GM19240 (cell line): Measurements from ENCODE around the gene ATP9B.

Experiments
- DNase-seq: peaks from one replicate; pipeline ENCODE4 v3.0.0; 2011; ENCODE audit warnings: low spot score; ENCODE audit not compliant: insufficient read length

The ATP9B gene

DNA sequence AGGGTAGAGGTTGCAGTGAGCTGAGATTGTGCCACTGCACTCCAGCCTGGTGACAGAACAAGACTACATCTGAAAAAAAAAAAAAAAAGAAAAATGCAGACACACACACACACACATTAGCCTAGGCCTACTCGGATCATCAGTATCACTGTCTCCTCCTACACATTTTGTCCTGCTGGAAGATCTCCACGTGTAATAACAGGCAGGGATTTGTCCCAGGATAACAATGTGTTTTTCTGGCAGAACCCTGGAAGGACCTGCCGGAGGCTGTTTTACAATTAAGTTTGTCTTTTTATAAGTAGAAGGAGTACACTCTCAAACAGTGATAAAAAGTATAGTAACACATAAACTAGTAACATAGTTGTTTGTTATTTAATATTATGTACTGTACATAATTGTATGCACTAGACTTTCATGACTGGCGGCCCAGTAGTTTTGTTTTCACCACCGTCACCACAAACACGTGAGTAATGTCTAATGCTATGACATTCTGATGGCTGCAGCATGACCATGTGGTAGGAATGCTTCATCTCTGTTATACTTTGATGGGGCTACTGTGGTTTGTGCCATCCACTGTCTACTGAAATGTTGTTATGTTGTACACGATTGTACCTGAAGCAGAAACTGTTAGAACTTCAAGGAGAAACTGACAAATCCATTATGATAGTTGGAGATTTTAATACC is 130.6 kb downstream of the ATP9B start:
- DNase-seq = no peak

DNA sequence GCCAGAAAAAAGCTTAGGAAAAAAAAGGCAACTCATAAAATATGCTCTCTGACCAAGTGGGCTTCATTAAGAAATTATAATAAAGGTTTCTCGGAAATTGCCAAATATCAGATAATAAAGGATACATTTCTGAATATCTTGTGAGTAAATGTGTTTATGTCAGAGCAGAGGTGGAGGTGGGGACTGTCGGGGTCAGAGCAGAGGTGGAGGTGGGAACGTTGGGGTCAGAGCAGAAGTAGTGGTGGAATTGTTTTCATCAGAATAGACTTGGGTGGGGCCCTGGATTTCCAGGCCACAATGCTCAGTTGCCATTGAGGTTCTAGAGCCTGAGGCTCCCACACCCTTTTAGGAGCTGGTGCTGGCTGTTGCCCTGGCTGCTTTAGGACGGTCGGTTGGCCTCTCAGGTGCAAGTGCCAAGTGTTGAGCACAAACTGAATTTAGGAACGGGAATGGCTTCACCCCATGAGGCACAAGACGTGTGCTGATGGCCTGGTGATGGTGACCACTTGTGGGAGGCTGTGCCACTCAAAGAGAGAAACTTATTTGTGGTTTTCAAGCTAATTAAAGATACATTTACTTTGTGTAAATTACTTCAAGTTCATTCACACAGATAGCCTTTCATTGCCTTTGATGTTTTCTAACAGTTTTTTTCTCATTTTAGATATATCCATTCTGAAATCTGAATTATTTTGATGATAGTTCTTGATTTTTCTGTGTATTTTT is 131.5 kb downstream of the ATP9B start:
- no peak for DNase-seq

DNA sequence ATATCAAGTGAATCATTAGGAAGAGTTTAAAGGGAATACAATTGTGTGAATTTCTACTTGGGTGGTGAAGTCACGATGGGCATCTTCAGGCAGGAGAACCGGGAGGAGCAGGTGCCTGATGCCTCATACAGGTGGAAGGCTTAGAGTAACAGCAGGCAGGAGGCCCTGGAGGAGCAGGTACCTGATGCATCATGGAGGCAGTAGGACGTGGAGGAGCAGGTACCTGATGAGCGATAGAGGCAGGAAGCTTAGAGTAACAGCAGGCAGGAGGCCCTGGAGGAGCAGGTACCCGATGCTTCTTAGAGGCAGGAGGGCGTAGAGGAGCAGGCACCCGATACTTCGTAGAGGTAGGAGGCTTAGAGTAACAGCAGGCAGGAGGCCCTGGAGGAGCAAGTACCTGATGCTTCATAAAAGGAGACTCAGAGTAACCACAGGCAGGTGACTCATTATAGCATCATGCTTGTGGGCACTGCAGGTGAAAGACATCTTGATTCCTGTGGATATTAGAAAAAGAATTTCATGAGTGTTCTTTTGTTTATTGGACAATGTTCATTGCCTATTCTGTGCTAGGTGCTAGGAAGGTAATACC is 133.9 kb downstream of the ATP9B start:
- DNase-seq = no peak

DNA sequence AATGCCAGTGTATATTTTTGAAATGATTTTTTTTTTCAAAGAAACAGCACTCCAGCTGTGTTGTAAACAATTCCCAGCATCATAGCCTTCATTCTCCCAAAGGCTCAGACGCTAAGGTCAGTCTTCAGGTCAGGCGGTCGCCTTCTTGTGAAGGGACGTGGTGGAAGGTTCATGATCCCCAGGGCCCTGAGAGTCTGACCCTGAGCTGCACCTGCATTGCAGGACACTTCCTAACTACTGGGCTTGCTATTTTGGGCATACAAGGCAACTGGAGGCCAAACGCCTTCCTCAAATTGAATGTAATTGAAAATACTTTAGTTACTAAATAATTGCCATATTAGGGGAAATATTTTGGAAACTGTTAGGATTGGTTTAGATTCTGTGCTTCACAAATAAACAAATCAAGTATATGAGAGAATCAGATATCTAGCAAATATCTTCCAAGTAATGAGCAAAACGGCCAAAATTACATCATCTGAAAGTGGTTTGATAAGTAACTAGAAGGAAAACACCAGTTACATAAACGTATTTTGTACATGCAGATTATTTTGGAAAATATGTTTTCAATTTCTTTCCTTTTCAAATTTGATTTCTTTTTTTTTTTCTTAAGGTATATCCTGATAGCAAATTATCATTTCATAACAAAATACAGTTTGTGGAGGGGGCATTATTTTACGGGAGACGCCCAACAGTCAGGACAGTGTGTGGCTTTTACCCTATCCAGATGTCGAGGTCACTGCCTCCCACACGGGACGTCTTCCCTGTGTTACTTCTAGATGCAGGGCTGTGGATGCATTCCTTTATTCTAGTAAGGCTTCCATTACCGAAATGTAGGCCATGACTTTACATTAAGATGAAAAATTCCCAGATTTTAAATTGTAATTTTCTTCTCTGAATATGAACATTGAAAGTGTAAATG is 136.0 kb downstream of the ATP9B start:
- no peak for DNase-seq

DNA sequence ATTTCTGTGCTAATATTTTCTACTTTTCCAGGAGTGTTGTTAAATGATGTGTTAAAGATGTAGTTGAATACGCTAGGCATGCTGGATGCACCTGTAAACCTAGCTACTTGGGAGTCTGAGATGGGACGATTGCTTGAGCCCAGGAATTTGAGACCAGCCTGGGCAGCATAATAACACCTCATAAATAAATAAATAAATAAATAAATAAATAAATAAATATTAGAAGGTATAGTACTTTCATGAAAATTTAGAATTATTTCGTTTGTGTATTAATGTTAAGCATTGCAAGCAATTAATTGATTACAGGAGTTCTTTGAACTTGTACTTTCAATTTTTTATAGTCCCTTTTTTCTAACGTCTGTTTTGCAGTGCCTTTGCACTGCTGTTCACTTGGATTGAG is 137.2 kb downstream of the ATP9B start:
- DNase-seq = no peak

DNA sequence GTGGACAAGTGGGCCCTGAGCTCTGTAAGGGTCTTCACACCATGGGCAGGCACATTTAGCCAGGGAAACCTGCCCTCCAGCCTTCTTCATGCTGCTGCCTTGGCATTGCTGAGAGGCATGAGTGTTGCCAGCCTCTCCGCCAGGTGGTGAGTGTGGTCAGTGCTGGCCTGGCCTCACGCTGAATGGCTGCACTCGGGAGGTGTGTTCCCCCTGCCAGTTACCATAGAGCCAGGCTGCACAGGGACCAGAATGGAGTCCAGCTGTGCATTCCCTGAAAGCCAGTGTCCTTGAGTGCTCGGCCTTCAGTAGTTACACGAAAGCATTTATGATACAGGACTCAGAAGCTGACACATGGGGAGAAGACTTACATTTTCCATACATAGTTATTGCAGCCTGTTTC is 139.7 kb downstream of the ATP9B start:
- no peak for DNase-seq

DNA sequence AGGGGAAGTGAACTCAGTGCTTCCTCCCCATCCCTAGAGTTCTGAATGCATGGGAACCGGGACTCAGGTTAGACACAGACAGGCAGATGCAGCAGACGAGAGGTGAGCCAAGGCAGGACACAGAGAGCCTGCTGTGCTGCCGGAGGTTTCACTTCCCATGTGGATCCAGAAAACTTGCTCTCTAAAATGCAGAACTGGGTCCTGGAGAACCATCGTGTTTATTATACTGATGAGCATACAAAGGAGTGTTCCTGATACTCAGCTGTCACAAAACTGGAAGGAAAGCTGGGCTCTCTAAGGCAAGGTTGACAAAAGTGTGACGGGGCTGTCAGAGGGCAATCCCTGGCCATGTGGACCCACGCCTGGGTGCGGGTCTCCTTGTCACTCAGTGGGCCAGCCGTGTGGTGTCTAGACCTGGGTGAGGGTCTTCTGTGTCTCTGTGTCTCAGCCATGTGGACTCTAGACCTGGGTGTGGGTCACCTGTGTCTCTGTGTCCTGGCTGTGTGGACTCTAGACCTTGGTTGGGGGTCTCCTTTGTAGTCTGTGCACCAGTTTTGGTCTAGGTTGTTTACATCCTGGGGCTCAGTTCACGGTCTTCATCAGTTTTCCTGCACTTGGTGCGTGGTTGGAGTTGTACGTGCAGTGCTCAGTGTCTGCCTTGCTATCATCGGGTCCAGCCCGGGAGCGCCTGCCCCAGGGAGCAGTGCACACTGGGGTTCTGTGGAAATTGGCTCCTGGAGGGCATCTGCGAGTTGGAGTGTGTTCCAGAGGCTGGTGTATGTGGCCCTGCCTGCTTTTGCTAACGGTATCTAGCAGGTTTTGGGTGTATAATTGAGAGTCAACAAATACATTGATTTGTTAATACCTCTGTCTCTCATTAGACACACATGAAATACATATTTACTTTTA is 141.1 kb downstream of the ATP9B start:
- DNase-seq = no peak

DNA sequence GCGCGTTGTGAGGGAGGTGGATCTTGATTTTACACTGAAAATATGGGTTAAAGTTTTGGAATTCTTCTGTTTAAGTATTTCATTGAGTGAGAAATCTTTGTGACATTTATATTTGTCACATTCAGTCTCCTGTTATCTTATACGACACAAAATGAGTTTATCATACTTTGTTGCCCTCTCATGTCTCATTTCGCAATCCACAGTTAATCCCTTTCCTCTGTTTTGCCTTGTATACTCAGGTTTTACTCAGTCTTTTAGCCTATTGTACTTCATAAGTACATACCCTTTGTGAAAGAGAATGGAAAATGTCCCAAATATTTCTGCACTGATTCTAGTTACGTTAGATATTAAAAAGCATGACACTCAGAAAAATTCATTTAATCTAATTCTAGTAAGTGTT is 142.7 kb downstream of the ATP9B start:
- DNase-seq = no peak

DNA sequence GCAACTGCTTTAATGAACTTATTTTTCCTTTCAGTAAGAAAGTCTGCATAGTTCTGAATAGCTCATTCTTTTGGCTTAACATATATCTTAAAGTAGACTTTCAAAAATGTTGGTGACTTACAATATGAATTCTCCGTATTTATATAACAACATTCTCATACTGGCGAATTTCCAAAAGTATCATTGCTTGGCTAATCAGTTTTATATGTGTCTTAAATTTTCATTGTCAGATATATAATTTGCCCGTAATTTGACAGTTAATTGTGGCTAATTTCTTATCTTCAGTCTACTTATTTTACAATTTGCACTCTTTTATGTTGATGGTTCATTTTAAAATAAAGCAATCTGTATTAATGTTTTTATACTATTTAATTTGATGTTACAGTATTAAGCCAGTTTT is 144.9 kb downstream of the ATP9B start:
- no peak for DNase-seq

DNA sequence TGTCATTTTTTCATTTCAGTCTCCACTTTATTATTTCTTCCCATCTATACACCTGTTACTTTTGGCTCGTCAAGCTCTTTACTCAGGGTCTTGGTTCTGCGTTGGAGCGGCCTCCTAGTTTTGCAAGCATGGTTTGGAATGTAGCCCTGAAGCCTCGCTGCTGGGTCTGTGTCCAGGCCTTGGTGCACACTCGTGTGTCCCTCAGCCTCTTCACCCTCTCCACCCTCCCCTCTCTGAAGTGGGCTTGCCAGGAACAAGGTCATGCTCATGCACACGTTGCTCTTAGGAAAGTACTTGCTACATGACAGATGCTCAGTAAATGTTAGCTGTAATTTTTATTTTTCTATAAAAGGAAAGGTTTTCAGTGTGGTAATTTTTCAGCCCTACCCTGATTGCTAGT is 147.0 kb downstream of the ATP9B start:
- DNase-seq = no peak

DNA sequence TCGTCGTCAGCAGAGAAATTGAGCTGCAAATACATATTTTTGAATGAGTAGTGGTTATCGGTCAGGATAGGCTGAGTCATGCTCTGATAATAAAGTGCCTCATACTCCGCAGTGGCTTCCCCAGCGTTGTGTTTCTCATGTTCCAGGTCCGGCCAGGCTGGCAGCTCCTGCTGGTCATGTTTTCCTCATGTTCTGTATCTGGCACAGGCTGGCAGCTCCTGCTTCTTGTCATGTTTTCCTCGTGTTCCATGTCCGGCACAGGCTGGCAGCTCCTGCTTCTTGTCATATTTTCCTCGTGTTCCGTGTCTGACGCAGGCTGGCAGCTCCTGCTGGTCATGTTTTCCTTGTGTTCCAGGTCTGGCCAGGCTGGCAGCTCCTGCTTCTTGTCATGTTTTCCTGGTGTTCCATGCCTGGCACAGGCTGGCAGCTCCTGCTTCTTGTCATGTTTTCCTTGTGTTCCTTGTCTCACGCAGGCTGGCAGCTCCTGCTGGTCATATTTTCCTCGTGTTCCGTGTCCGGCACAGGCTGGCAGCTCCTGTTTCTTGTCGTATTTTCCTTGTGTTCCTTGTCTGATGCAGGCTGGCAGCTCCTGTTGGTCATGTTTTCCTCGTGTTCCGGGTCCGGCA is 148.9 kb downstream of the ATP9B start:
- no peak for DNase-seq

DNA sequence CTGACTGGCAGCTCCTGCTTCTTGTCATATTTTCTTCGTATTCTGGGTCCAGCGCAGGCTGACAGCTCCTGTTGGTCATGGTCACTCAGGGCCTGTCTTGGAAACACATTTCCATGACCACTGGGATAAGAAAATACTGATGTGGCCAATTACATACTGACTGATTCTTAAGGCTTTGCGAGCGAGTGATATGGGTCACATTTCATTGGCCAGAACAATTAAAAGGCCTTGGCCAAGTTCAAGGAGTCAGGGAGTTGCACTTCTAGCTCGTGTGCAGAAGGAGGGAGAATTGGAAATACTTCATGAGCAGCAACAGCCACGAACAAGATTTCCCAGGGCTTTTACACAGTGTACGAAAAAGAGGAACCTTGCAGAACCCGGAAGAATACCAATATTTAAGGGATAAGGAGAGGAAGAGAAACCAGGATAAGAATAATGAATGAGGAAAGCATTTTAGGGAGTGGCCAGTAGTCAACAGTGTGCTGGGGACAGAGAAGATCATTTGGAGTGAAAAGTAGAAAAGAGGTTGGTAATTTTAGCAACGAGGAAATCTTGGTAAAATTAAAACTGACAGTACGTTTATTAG is 149.5 kb downstream of the ATP9B start:
- DNase-seq = no peak

DNA sequence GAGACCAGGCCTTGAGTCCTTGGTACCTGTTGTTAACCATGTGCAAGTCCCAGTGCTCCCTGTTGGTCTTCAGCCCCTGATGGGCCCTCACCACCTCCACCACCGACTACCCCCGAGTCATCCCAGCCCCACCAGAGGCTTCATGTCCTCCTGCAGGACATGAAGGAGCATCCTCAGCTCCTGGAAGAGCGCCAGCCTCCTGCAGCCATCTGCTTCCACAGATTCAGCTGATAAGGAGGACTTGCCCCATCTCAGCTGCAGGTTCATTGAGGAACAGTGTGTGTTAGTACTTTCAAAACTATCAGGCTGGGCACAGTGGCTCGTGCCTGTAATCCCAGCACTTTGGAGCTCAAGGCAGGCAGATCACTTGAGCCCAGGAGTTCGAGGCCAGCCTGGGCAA is 151.9 kb downstream of the ATP9B start:
- DNase-seq = no peak

DNA sequence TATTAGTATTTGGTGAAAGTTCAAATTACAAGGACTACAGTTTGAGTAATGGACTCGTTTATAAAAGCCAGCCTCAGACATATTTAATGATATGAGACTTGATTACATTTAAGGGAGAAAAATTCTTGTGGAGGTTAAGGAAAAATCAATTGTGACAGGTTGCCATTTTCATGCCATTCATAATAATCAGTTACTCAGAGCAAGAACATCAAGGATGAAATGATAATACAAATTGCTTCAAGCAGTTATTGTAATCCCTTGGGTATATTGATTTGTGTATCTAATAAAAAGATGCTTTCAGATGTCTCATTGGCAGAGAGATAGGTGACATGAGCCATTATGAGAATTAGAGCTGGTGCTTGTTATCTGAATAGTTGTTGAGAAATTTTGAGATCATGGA is 153.6 kb downstream of the ATP9B start:
- DNase-seq = no peak

DNA sequence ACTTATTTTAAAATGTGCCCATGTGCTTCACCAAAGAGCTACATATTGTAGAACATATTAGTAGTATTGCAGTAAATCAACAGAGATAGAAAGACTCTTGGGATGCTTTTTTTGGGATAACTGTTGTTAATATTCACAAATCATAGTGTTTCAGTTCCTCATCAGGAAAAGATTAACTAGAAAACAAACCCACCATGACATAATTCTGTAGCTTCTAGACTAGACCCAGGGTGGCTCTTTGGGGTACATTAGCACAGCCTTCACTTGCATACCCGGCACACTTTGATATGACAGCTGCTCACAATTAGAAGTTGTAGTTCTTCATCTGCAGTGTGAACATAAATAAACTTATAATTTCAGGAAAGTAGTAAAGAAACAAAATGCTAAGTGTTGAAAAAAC is 154.2 kb downstream of the ATP9B start:
- DNase-seq = no peak

DNA sequence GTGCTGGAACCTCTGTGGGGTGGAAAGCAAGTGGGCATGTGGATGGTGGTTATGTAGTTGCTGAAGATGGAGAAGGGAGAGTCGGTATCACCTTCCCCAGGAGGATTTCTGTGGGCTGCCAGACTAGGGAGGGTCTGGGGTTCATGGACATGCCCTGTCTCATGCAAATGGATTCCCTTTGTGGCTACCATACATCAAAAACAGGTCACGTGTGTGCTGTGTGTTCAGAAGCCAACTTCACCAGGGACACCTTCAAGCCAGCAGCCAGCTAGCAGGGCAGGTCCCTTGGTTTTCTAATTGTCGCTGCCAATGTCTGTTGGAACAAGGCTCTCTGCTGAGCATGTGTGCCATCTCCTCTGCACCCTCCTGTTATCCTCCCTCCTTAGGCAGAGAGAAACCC is 155.2 kb downstream of the ATP9B start:
- no peak for DNase-seq

DNA sequence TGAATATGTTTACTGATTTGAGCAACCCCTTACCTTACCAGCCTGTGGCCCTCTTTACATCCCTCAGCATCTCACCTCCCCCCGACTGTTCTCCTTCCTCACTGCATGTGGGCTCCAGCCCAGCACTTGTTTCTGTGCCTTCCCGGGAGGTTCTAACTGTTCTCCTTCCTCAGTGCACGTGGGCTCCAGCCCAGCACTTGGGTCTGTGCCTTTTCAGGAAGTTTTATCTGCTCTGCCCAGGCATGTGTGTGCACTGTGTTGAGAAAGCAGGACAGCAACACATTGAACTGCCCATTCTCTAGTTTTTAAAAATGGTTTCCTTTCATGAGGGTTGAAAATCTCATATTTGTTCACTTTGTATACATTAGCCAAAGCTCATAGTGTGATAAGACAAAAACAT is 158.4 kb downstream of the ATP9B start:
- DNase-seq = no peak

DNA sequence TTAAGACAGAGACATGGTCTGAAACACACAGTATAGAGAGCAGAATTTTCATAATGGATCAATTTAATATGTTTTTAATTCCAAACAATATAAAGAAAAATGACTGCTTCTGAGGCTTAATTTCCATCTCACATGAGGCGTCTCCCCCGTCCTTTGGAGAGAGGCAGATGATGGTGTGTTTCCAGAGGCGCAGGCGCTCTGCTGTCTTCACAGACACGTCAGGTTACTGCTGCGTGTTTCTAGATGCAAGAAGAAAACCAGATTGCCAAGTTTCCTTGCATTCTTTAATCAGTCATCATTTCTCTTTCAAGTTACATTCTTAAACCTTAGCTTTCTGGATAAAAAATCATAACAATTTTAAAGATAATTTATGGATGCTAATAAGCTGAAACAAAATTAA is 160.2 kb downstream of the ATP9B start:
- DNase-seq = no peak

DNA sequence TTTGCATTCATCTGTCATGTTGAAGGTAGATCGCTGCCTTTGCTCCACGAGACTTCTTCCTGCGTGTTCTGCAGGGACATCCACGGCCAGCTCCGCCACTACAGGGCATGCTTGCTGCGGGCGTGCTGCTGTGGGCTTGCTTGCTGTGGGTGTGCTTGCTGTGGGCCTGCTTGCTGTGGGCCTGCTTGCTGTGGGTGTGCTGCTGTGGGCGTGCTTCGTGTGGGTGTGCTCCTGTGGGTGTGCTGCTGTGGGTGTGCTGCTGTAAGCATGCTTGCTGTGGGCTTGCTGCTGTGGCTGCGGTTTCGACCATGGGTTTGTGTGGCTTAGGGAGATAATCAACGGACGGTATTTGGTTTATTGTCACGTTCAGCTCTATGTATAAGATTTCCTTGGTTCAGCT is 165.2 kb downstream of the ATP9B start:
- no peak for DNase-seq

DNA sequence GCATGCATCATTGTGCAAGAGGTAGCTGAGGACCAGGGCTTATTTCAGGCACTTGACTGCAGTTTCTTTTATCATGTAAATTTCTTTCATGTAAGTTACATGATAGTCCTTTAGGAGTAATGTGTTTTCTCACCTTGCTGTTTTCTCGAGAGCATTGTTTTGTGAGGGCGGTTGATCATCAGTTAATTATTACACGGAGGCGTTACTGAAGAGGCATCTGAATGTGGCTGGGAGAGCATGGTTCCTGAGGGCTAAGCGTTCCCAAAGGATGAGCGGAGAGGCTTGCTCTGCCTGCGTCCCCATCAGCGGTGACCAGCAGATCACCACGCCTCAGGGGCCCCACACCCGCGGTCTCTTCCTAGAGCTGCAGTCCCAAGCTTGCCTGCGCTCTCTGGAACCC is 170.4 kb downstream of the ATP9B start:
- DNase-seq = no peak
